Measurements from ENCODE around the gene CNN2. TPM values are rescaled to one million over a fixed set of nuclear protein-coding genes. Genes with fewer than 3 reads are reported as not detected.

CNN2 gene
- total and polyA plus RNA-seq, 2 of the 13 experiments (the other 11 are each of a cell fraction or from before 2014, with no cell fraction given) = 63.6 to 70.0 TPM

DNA sequence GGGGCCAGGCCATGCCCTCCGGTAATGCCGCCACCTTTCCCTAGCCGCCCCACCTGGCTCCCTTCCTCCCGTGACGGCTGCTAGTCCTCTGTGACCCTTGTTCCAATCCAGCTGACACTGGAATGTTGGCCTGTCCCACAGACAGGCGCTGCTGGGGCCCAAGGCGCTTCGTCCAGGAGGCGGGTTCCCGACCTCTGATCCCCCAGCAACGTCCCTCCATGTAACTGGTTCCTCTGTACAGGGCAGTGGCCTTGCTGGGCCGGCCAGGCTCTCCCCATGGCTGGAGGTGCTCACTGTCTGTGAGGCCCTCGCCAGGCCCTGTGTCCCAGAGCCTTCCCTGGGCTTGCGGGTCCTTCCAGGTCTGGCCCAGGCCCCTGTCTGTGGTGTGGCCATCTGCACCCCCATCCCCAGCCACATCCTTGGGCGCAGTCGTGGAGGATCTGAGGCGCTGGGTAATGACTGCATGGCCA, 33.0 kb upstream of the CNN2 start (continued):
- TF ChIP-seq, protein P1, sequence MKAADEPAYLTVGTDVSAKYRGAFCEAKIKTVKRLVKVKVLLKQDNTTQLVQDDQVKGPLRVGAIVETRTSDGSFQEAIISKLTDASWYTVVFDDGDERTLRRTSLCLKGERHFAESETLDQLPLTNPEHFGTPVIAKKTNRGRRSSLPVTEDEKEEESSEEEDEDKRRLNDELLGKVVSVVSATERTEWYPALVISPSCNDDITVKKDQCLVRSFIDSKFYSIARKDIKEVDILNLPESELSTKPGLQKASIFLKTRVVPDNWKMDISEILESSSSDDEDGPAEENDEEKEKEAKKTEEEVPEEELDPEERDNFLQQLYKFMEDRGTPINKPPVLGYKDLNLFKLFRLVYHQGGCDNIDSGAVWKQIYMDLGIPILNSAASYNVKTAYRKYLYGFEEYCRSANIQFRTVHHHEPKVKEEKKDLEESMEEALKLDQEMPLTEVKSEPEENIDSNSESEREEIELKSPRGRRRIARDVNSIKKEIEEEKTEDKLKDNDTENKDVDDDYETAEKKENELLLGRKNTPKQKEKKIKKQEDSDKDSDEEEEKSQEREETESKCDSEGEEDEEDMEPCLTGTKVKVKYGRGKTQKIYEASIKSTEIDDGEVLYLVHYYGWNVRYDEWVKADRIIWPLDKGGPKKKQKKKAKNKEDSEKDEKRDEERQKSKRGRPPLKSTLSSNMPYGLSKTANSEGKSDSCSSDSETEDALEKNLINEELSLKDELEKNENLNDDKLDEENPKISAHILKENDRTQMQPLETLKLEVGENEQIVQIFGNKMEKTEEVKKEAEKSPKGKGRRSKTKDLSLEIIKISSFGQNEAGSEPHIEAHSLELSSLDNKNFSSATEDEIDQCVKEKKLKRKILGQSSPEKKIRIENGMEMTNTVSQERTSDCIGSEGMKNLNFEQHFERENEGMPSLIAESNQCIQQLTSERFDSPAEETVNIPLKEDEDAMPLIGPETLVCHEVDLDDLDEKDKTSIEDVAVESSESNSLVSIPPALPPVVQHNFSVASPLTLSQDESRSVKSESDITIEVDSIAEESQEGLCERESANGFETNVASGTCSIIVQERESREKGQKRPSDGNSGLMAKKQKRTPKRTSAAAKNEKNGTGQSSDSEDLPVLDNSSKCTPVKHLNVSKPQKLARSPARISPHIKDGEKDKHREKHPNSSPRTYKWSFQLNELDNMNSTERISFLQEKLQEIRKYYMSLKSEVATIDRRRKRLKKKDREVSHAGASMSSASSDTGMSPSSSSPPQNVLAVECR (CRISPR knock-in tag; IDR thresholded peaks at IDR 0.05; ENCODE audit: borderline replicate concordance) = peak; percentile 80
- TF ChIP-seq HMGA1 (CRISPR knock-in tag; conservative IDR thresholded peaks at IDR 0.05) = no peak
- TF ChIP-seq KAT7 (CRISPR knock-in tag; IDR thresholded peaks at IDR 0.05; ENCODE audit: borderline replicate concordance) = no peak
- no peak for TF ChIP-seq ATF6 (CRISPR knock-in tag; conservative IDR thresholded peaks at IDR 0.05)
- no peak for TF ChIP-seq ZNF460 (CRISPR knock-in tag; IDR thresholded peaks at IDR 0.05; ENCODE audit: borderline replicate concordance)
- no peak for TF ChIP-seq JUNB (CRISPR knock-in tag; IDR thresholded peaks at IDR 0.05; ENCODE audit: borderline replicate concordance)
- TF ChIP-seq, protein P2, sequence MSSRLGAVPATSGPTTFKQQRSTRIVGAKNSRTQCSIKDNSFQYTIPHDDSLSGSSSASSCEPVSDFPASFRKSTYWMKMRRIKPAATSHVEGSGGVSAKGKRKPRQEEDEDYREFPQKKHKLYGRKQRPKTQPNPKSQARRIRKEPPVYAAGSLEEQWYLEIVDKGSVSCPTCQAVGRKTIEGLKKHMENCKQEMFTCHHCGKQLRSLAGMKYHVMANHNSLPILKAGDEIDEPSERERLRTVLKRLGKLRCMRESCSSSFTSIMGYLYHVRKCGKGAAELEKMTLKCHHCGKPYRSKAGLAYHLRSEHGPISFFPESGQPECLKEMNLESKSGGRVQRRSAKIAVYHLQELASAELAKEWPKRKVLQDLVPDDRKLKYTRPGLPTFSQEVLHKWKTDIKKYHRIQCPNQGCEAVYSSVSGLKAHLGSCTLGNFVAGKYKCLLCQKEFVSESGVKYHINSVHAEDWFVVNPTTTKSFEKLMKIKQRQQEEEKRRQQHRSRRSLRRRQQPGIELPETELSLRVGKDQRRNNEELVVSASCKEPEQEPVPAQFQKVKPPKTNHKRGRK (CRISPR knock-in tag; IDR thresholded peaks at IDR 0.05) = no peak
- peak; percentile 9; the same call in 1 of the 2 replicates for TF ChIP-seq FOXO1 (CRISPR knock-in tag; IDR thresholded peaks at IDR 0.05)
- TF ChIP-seq GLMP (CRISPR knock-in tag; IDR thresholded peaks at IDR 0.05; ENCODE audit: borderline replicate concordance) = no peak
- TF ChIP-seq, protein P3, sequence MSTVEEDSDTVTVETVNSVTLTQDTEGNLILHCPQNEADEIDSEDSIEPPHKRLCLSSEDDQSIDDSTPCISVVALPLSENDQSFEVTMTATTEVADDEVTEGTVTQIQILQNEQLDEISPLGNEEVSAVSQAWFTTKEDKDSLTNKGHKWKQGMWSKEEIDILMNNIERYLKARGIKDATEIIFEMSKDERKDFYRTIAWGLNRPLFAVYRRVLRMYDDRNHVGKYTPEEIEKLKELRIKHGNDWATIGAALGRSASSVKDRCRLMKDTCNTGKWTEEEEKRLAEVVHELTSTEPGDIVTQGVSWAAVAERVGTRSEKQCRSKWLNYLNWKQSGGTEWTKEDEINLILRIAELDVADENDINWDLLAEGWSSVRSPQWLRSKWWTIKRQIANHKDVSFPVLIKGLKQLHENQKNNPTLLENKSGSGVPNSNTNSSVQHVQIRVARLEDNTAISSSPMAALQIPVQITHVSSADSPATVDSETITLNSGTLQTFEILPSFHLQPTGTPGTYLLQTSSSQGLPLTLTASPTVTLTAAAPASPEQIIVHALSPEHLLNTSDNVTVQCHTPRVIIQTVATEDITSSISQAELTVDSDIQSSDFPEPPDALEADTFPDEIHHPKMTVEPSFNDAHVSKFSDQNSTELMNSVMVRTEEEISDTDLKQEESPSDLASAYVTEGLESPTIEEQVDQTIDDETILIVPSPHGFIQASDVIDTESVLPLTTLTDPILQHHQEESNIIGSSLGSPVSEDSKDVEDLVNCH (CRISPR knock-in tag; IDR thresholded peaks at IDR 0.05) = no peak
- peak; percentile 82 for TF ChIP-seq KDM6A (CRISPR knock-in tag; IDR thresholded peaks at IDR 0.05; ENCODE audit: low read depth)
- no peak for TF ChIP-seq WIZ (CRISPR knock-in tag; IDR thresholded peaks at IDR 0.05)
- TF ChIP-seq ZNF546 (CRISPR knock-in tag; conservative IDR thresholded peaks at IDR 0.05) = no peak
- TF ChIP-seq HOXA5 (CRISPR knock-in tag; IDR thresholded peaks at IDR 0.05) = no peak
- TF ChIP-seq ZC3H13 (CRISPR knock-in tag; IDR thresholded peaks at IDR 0.05) = no peak
- no peak for TF ChIP-seq GTF3A (CRISPR knock-in tag; conservative IDR thresholded peaks at IDR 0.05)
- no peak for TF ChIP-seq HHEX (CRISPR knock-in tag; IDR thresholded peaks at IDR 0.05)

Data from HepG2 (cell line).